ENCODE data around the gene LPCAT1.

The LPCAT1 gene

DNA sequence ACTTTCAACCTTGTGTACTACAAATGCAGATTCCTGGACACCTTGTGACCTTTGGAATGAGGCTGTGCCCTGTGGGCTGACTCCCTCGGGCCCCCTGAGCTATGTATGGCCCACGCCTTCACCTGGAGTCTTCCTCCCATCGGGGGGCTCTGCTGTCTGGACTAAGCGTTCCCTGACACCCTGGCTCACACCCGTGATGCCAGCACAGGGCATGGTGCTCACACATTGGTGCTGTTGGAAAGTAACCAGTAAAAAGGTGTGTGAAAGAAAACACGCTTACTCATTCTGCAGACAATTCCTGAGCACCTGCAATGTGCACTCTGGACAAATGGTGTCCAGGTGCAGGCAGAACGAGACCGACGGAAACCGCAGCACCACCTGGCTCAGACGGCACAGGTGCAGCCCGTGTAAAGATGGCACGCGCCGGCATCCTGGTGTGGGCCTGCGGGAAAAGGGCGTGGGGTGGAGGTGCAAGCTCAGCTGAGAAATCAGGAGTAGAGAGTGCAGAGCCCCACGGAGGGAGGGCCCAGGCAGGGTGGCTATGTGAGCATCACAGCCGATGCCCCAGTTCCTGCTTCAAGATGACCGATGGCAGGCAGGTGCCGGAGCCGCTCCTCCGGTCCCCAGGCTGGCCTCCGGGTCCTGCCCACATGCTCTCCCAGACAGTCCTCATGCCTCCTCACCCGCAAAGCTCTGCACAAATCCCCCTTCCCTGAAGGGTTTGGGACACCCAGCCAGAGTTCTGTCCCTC is 11.0 kb downstream of the LPCAT1 start:
- DNase-seq (ENCODE audit: low read depth in 1 of 2, low spot score in 1 of 2), result no peak
- in situ Hi-C loops (cut with HindIII; ENCODE audit: low pct_unique_long_range_greater_than_20kb, low sequenced_read_pairs), result no loop called here

GRCh38 chr5:1511651-1512540 is 11.9 kb downstream of the LPCAT1 start:
- in situ Hi-C loops (cut with HindIII; ENCODE audit: low pct_unique_long_range_greater_than_20kb, low sequenced_read_pairs), result no loop called here
- DNase-seq (ENCODE audit: low read depth in 1 of 2, low spot score in 1 of 2), result peak; percentile 72 to 92
- no peak for TF ChIP-seq JUND (IDR thresholded peaks at IDR 0.05; ENCODE audit: low read depth)

More for the DNA sequence above, 11.0 kb downstream of the LPCAT1 start:
- no peak for TF ChIP-seq JUND (IDR thresholded peaks at IDR 0.05; ENCODE audit: low read depth)

DNA sequence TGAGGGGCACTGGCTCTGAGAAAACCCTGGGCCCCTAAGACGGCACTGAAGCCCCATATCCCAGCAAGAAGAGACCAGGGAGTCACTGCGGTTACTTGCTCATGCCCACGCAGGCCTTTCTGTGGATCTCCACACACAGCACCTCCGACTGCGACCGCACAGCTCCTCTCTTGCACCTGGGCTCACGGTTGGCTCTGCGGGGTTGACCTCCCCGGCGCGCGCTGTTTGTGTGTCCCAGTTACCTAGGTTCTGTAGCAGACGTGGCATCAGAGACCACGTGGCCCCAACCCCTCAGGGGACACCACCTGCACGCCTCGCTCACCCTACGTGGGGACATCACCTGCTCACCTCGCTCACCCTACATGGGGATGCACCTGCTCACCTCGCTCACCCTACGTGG is 12.7 kb downstream of the LPCAT1 start:
- no peak for DNase-seq (ENCODE audit: low read depth in 1 of 2, low spot score in 1 of 2)
- TF ChIP-seq JUND (IDR thresholded peaks at IDR 0.05; ENCODE audit: low read depth), result no peak
- in situ Hi-C loops (cut with HindIII; ENCODE audit: low pct_unique_long_range_greater_than_20kb, low sequenced_read_pairs), result no loop called here

- no peak for TF ChIP-seq JUND (IDR thresholded peaks at IDR 0.05; ENCODE audit: low read depth)
- in situ Hi-C loops (cut with HindIII; ENCODE audit: low pct_unique_long_range_greater_than_20kb, low sequenced_read_pairs), result no loop called here
- no peak for DNase-seq (ENCODE audit: low read depth in 1 of 2, low spot score in 1 of 2)
Measured at GRCh38 chr5:1510631-1511030, 13.1 kb downstream of the LPCAT1 start.

DNA sequence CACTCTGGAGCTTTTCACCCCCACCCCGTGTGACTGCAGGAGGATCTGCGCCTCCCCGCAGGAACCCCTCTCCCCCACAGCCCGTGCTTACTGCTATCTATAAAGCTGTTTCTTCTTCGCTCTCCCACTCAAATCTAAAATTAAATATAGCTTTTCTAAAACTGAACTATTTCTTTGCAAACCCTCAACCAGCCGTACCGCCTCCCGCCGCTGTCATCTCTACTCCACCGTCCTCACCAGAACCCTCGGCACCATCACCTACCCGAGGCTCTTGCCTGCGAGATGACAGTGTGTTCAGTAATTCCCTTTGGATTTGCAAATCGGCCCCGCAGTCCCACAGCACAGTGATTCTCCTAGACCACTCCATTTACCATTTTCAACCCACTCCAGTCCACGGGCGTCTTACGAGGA is 13.6 kb downstream of the LPCAT1 start:
- in situ Hi-C loops (cut with HindIII; ENCODE audit: low pct_unique_long_range_greater_than_20kb, low sequenced_read_pairs), result no loop called here
- no peak for TF ChIP-seq JUND (IDR thresholded peaks at IDR 0.05; ENCODE audit: low read depth)
- DNase-seq (ENCODE audit: low read depth in 1 of 2, low spot score in 1 of 2), result no peak

- no peak for DNase-seq (ENCODE audit: low read depth in 1 of 2, low spot score in 1 of 2)
- in situ Hi-C loops (cut with HindIII; ENCODE audit: low pct_unique_long_range_greater_than_20kb, low sequenced_read_pairs), result no loop called here
- no peak for TF ChIP-seq JUND (IDR thresholded peaks at IDR 0.05; ENCODE audit: low read depth)
Measured at GRCh38 chr5:1509346-1510085, 14.2 kb downstream of the LPCAT1 start.

DNA sequence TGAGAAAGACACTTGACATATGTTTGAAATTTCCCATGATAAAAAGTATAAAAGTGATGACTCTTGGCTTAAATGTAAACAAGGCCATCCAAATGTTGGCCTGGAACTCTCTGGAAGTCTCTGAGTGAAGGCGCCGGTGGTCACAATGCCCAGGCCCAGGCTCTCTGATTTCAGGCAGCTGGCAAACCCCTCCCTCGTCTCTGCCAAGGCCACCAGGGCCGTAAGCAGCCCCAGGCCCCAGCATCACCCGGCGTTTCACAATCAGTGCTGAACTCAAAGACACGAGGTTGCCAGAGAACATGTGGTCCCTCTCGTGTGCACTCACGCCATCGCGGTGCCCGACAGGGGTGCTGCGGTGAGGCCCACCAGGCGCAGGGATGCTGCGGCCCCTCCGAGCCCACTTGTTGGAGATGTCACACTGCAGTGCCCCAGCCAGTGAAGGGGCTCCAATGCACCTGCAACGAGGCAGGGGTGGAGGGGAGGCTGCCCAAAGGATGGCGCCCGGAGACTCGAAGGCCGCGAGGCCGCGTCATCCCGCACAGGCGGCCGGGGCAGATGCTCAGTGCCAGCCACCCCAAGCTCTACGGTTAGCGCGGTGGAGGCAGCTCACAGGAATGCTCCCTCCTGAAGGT is 15.0 kb downstream of the LPCAT1 start:
- DNase-seq (ENCODE audit: low read depth in 1 of 2, low spot score in 1 of 2), result no peak
- TF ChIP-seq JUND (IDR thresholded peaks at IDR 0.05; ENCODE audit: low read depth), result no peak
- in situ Hi-C loops (cut with HindIII; ENCODE audit: low pct_unique_long_range_greater_than_20kb, low sequenced_read_pairs), result no loop called here

GRCh38 chr5:1507961-1508658 is 15.7 kb downstream of the LPCAT1 start:
- in situ Hi-C loops (cut with HindIII; ENCODE audit: low pct_unique_long_range_greater_than_20kb, low sequenced_read_pairs), result no loop called here
- no peak for TF ChIP-seq JUND (IDR thresholded peaks at IDR 0.05; ENCODE audit: low read depth)
- DNase-seq (ENCODE audit: low read depth in 1 of 2, low spot score in 1 of 2), result no peak

- DNase-seq (ENCODE audit: low read depth in 1 of 2, low spot score in 1 of 2), result no peak
- TF ChIP-seq JUND (IDR thresholded peaks at IDR 0.05; ENCODE audit: low read depth), result no peak
- in situ Hi-C loops (cut with HindIII; ENCODE audit: low pct_unique_long_range_greater_than_20kb, low sequenced_read_pairs), result no loop called here
Measured at GRCh38 chr5:1507457-1507856, 16.3 kb downstream of the LPCAT1 start.

GRCh38 chr5:1507014-1507375 is 16.8 kb downstream of the LPCAT1 start:
- in situ Hi-C loops (cut with HindIII; ENCODE audit: low pct_unique_long_range_greater_than_20kb, low sequenced_read_pairs), result no loop called here
- DNase-seq (ENCODE audit: low read depth in 1 of 2, low spot score in 1 of 2), result no peak
- no peak for TF ChIP-seq JUND (IDR thresholded peaks at IDR 0.05; ENCODE audit: low read depth)

- DNase-seq (ENCODE audit: low read depth in 1 of 2, low spot score in 1 of 2), result no peak
- in situ Hi-C loops (cut with HindIII; ENCODE audit: low pct_unique_long_range_greater_than_20kb, low sequenced_read_pairs), result no loop called here
- no peak for TF ChIP-seq JUND (IDR thresholded peaks at IDR 0.05; ENCODE audit: low read depth)
Measured at GRCh38 chr5:1506242-1507013, 17.3 kb downstream of the LPCAT1 start.
